Fibroblast of lung (primary cell): Measurements from ENCODE around the gene PIK3R1.

Source experiments
- CTCF ChIP-seq, 2 donors: IDR thresholded peaks in 1 of 2; conservative IDR thresholded peaks in 1 of 2; 1 replicate in 1 of 2; 2 replicates in 1 of 2; pipeline ENCODE4 v1.5.1; 2011 to 2012; ENCODE audit warnings: low read length in 2 of 2, control low read depth in 1 of 2, inconsistent platforms in 1 of 2, low read depth in 1 of 2, mild to moderate bottlenecking in 1 of 2
- EZH2 ChIP-seq: IDR thresholded peaks from 2 replicates; pipeline ENCODE4 v1.5.1; 2012; ENCODE audit warnings: low read length, control low read depth, mild to moderate bottlenecking; ENCODE audit errors: missing control alignments

GRCh38 chr5:68225911-68226545 is 10.5 kb downstream of the PIK3R1 start:
- TF ChIP-seq CTCF (conservative IDR thresholded peaks at IDR 0.05 in 1 of 2, IDR thresholded peaks at IDR 0.05 in 1 of 2; ENCODE audit: low read depth in 1 of 2, low read length in 2 of 2) (no peak), EZH2 (no peak)
